GM12878 (cell line): ENCODE measurements around the gene TFAM. TPM values are rescaled to one million over a fixed set of nuclear protein-coding genes. Genes with fewer than 3 reads are reported as not detected.

Source experiments
- ATAC-seq: fragments of 200-7000 bp; cut with Tn5 transposase; 3 replicates; pipeline ENCODE4 v1.9.1; 2020; ENCODE audit warnings: mild to moderate bottlenecking, moderate library complexity
- BruUV-seq: library from RNA; stranded (reverse); fragments of 400-500 nt; replicated peaks from 2 replicates; lab custom pipeline; 2021; lab: Mats Ljungman, UMichigan
- CTCF ChIA-PET: fragments of 300-600 bp; sonication (Branson Sonifier 250); formaldehyde crosslinking; extraction: SDS; loops from one replicate; lab custom pipeline; 2021; ENCODE audit warnings: inconsistent platforms; lab: Yijun Ruan, JAX
- POLR2A ChIA-PET: fragments of 350-600 bp; formaldehyde crosslinking; extraction: SDS; loops from one replicate; lab custom pipeline; 2021; ENCODE audit warnings: inconsistent platforms; lab: Charles Lee
- RAD21 ChIA-PET: fragments of 300-600 bp; sonication (Branson Sonifier 250); formaldehyde crosslinking; loops from one replicate; lab custom pipeline; 2023; ENCODE audit warnings: antibody characterized with exemption; ENCODE audit not compliant: unreplicated experiment; lab: Charles Lee
- SMC1A ChIA-PET: fragments of 300-600 bp; sonication (Branson Sonifier 250); formaldehyde crosslinking; loops from one replicate; lab custom pipeline; 2023; ENCODE audit not compliant: unreplicated experiment, uncharacterized antibody; lab: Charles Lee
- DNase-seq: peaks from one replicate; pipeline ENCODE4 v3.0.0-alpha.2; 2011; ENCODE audit warnings: low read depth, low spot score
- FAIRE-seq: peaks from 3 replicates; lab custom pipeline; 2011; peaks lifted over from hg19 to GRCh38; lab: Jason Lieb, UNC
- H2AFZ ChIP-seq: 2 replicates; pipeline ENCODE4 v1.6.0; 2011; ENCODE audit warnings: low read depth, low read length, control low read depth; ENCODE audit not compliant: control insufficient read depth
- H3K27ac ChIP-seq: 2 replicates; pipeline ENCODE4 v1.5.1; 2011; ENCODE audit warnings: control low read depth; ENCODE audit not compliant: control insufficient read depth, insufficient read depth
- H3K27me3 ChIP-seq, 2 experiments: replicated peaks in 1 of 2; 2 replicates each; pipeline versions ENCODE4 v1.6.0 to v1.6.1; 2011; ENCODE audit warnings: low read length in 1 of 2; ENCODE audit not compliant: control insufficient read depth in 2 of 2, insufficient read depth in 2 of 2
- H3K36me3 ChIP-seq, 2 experiments: 2 replicates each; pipeline ENCODE4 v1.5.1; 2011; ENCODE audit warnings: low read length in 1 of 2; ENCODE audit not compliant: control insufficient read depth in 2 of 2, insufficient read depth in 2 of 2
- H3K4me1 ChIP-seq: 2 replicates; pipeline ENCODE4 v1.6.1; 2011; ENCODE audit warnings: mild to moderate bottlenecking, low read length, moderate library complexity, mixed read lengths; ENCODE audit not compliant: control insufficient read depth, insufficient read depth
- H3K4me2 ChIP-seq: 2 replicates; pipeline ENCODE4 v1.6.0; 2011; ENCODE audit warnings: control low read depth; ENCODE audit not compliant: control insufficient read depth, insufficient read depth
- H3K4me3 ChIP-seq: fragments of 200-600 bp; sonication (generic); 2 replicates; pipeline ENCODE4 v1.5.1; 2016
- H3K79me2 ChIP-seq: 2 replicates; pipeline ENCODE4 v1.6.0; 2011; ENCODE audit warnings: low read length; ENCODE audit not compliant: control insufficient read depth, insufficient read depth
- H3K9ac ChIP-seq: 2 replicates; pipeline ENCODE4 v1.8.0; 2011; ENCODE audit warnings: low read length, control low read depth, mixed read lengths; ENCODE audit not compliant: control insufficient read depth, insufficient read depth
- H3K9me3 ChIP-seq: replicated peaks from 3 replicates; pipeline ENCODE4 v1.5.1; 2011; ENCODE audit warnings: mild to moderate bottlenecking, low read length; ENCODE audit not compliant: control insufficient read depth, insufficient read depth
- H4K20me1 ChIP-seq: 2 replicates; pipeline ENCODE4 v1.6.0; 2011; ENCODE audit not compliant: control insufficient read depth, insufficient read depth
- BRCA1 ChIP-seq: IDR thresholded peaks from 2 replicates; pipeline ENCODE4 v1.6.1; 2011; ENCODE audit warnings: low read depth, low read length, improper control_type of control experiment
- MEF2B ChIP-seq: fragments of 450-650 bp; IDR thresholded peaks from 2 replicates; pipeline ENCODE4 v1.6.1; 2018; ENCODE audit warnings: mild to moderate bottlenecking, moderate library complexity; ENCODE audit not compliant: partially characterized antibody, poor library complexity, severe bottlenecking
- NFXL1 ChIP-seq: fragments of 450-650 bp; IDR thresholded peaks from 2 replicates; pipeline ENCODE4 v1.6.1; 2017; ENCODE audit warnings: antibody characterized with exemption, mild to moderate bottlenecking, borderline replicate concordance
- NR2F1 ChIP-seq: fragments of 450-650 bp; conservative IDR thresholded peaks from 2 replicates; pipeline ENCODE4 v1.6.1; 2017; ENCODE audit warnings: mild to moderate bottlenecking
- POU2F2 ChIP-seq: IDR thresholded peaks from 3 replicates; pipeline ENCODE4 v1.6.1; 2011; ENCODE audit warnings: low read depth, mild to moderate bottlenecking, low read length, borderline replicate concordance
- RUNX3 ChIP-seq: IDR thresholded peaks from 2 replicates; pipeline ENCODE4 v1.6.1; 2012; ENCODE audit warnings: low read length, inconsistent platforms
- SIX5 ChIP-seq: IDR thresholded peaks from 2 replicates; pipeline ENCODE4 v1.6.1; 2011; ENCODE audit warnings: mild to moderate bottlenecking, low read depth, low read length, moderate library complexity; ENCODE audit not compliant: severe bottlenecking
- SMARCA5 ChIP-seq: fragments of 450-650 bp; IDR thresholded peaks from 2 replicates; pipeline ENCODE4 v1.6.1; 2017; ENCODE audit warnings: mild to moderate bottlenecking
- SMC3 ChIP-seq: IDR thresholded peaks from 2 replicates; pipeline ENCODE4 v1.6.1; 2011; ENCODE audit warnings: low read length, improper control_type of control experiment, borderline replicate concordance
- TCF12 ChIP-seq: IDR thresholded peaks from 2 replicates; pipeline ENCODE4 v1.6.1; 2011; ENCODE audit warnings: low read depth, mild to moderate bottlenecking, low read length
- ZNF217 ChIP-seq: fragments of 450-650 bp; IDR thresholded peaks from 2 replicates; pipeline ENCODE4 v1.6.1; 2017; ENCODE audit warnings: antibody characterized with exemption, mild to moderate bottlenecking
- WGBS: methylation state at CpG from one replicate; pipeline ENCODE4 v1.1.6; 2016; ENCODE audit warnings: low lambda C conversion rate; ENCODE audit not compliant: insufficient replicate concordance, insufficient coverage; ENCODE audit errors: missing lambda C conversion rate; 5-methylcytosine and 5-hydroxymethylcytosine counted together
- in situ Hi-C: fragments of 300-500 bp; cut with MboI; formaldehyde crosslinking; loops from 9 replicates; pipeline ENCODE4 v1.14.3; 2018; ENCODE audit warnings: mixed read lengths
- intact Hi-C: fragments of 100-400 bp; cut with micrococcal nuclease; formaldehyde crosslinking; loops from one replicate; pipeline ENCODE4 v1.14.2; 2022; ENCODE audit not compliant: unreplicated experiment
- polyA plus RNA-seq, 11 experiments: library from polyadenylated mRNA; depleted of rRNA in 4 of 11; unstranded in 6 of 11; stranded (reverse) in 5 of 11; fragments of >200 nt; fragmentation: Nextera tagmentation in 4 of 11; fragmentation: Illumina TruSeq in 1 of 11; extraction: Ambion mirVana in 4 of 11; extraction: Trizol in 1 of 11; gene quantifications; 1 replicate in 1 of 11; 2 replicates in 10 of 11; pipeline versions ENCODE4 v1.2.1 to v1.2.3, GENCODE V29; 2011 to 2016; ENCODE audit warnings: inconsistent platforms in 2 of 11, missing spikeins in 2 of 11, low read depth in 1 of 11
- total RNA-seq, 4 experiments: library from RNA; depleted of rRNA in 3 of 4; stranded (reverse); fragments of >200 nt in 3 of 4; fragmentation: Illumina TruSeq in 1 of 4; extraction: Trizol in 1 of 4; gene quantifications; 2 replicates each; pipeline versions ENCODE4 v1.2.1 to v1.2.3, GENCODE V29; 2013 to 2021
- TF ChIP-seq, protein P1 (sequence below): fragments of 450-650 bp; IDR thresholded peaks from 2 replicates; pipeline ENCODE4 v1.6.1; 2017; ENCODE audit warnings: mild to moderate bottlenecking, moderate library complexity
- TF ChIP-seq, protein P2 (sequence below): fragments of 450-650 bp; IDR thresholded peaks from 2 replicates; pipeline ENCODE4 v1.6.1; 2017; ENCODE audit warnings: borderline replicate concordance
- TF ChIP-seq, protein P3 (sequence below): fragments of 450-650 bp; formaldehyde crosslinking; IDR thresholded peaks from 2 replicates; pipeline ENCODE4 v1.4.0; 2020; ENCODE audit warnings: mild to moderate bottlenecking, moderate library complexity

TFAM gene
- total and polyA plus RNA-seq, 10 of the 15 experiments (the other 5 are each of a cell fraction or from before 2014, with no cell fraction given): 44.9 to 135 (median 93.3) TPM

DNA sequence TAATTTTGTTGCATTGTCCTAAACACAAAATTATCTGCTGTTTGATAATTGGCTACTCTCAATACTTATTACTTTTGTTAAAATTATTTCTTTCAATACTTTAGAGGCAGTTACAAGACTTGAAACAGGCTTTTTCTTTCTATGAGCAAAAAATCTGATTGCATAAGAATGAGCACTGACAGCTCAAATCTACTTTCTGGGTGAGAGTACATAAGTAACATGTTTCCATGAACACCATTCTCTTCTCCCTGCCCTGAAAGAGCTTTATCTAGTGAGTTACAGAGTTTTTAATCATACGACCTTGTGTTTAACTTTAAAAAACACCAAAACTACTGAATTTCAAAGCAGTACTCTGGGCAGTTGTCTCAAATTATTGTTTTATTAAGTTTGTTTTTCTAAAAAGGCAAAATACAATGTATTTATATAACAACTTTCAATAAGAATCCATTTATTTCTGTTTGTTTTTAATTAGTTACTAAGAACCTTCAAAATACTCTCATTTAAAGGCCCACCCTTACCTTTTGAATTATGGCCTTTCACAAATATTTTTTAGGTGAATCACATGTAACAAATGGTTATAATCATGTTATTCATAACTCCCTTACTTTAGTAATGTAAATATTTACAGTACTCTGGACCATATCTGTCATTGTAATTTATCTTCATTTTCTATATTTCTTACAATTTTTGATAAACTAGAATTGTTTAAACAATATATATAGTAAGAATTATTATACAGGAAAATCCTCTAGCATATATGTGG is 23.0 kb upstream of the TFAM start (continued):
- no peak for TF ChIP-seq NFXL1
- no peak for TF ChIP-seq SMARCA5
- TF ChIP-seq, protein P1, sequence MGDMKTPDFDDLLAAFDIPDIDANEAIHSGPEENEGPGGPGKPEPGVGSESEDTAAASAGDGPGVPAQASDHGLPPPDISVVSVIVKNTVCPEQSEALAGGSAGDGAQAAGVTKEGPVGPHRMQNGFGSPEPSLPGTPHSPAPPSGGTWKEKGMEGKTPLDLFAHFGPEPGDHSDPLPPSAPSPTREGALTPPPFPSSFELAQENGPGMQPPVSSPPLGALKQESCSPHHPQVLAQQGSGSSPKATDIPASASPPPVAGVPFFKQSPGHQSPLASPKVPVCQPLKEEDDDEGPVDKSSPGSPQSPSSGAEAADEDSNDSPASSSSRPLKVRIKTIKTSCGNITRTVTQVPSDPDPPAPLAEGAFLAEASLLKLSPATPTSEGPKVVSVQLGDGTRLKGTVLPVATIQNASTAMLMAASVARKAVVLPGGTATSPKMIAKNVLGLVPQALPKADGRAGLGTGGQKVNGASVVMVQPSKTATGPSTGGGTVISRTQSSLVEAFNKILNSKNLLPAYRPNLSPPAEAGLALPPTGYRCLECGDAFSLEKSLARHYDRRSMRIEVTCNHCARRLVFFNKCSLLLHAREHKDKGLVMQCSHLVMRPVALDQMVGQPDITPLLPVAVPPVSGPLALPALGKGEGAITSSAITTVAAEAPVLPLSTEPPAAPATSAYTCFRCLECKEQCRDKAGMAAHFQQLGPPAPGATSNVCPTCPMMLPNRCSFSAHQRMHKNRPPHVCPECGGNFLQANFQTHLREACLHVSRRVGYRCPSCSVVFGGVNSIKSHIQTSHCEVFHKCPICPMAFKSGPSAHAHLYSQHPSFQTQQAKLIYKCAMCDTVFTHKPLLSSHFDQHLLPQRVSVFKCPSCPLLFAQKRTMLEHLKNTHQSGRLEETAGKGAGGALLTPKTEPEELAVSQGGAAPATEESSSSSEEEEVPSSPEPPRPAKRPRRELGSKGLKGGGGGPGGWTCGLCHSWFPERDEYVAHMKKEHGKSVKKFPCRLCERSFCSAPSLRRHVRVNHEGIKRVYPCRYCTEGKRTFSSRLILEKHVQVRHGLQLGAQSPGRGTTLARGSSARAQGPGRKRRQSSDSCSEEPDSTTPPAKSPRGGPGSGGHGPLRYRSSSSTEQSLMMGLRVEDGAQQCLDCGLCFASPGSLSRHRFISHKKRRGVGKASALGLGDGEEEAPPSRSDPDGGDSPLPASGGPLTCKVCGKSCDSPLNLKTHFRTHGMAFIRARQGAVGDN: no peak
- TF ChIP-seq TCF12: no peak
- no peak for TF ChIP-seq RUNX3
- TF ChIP-seq POU2F2: no peak

DNA sequence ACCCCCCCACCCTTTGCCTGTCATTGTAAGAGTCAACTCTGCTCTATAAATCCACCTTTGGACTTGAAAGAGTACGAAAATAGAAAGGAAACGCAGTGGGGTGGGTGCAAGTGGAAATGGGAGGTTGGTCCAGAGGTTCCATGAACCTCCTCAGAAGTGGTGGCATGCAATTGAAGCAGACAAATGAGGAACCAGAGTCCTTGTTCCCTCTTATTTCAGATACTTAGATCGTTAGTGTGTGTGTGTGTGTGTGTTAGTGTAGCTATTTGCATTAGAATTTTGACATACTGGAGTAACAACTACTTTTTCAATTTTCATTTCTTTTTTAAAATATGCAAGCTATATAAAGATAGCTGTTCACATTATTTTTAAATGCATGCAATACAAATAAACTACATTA is 18.1 kb upstream of the TFAM start:
- RAD21 ChIA-PET: interaction anchor here (1.2 kb wide), 1 partner anchor 43 kb away, joined by 3 read pairs; no protein-coding TSS in a partner anchor
- TF ChIP-seq SIX5 (no peak), NR2F1 (no peak), MEF2B (no peak), SMC3 (no peak), ZNF217 (no peak), BRCA1 (no peak)
- TF ChIP-seq, protein P2, sequence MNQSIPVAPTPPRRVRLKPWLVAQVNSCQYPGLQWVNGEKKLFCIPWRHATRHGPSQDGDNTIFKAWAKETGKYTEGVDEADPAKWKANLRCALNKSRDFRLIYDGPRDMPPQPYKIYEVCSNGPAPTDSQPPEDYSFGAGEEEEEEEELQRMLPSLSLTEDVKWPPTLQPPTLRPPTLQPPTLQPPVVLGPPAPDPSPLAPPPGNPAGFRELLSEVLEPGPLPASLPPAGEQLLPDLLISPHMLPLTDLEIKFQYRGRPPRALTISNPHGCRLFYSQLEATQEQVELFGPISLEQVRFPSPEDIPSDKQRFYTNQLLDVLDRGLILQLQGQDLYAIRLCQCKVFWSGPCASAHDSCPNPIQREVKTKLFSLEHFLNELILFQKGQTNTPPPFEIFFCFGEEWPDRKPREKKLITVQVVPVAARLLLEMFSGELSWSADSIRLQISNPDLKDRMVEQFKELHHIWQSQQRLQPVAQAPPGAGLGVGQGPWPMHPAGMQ: no peak
- TF ChIP-seq, protein P3, sequence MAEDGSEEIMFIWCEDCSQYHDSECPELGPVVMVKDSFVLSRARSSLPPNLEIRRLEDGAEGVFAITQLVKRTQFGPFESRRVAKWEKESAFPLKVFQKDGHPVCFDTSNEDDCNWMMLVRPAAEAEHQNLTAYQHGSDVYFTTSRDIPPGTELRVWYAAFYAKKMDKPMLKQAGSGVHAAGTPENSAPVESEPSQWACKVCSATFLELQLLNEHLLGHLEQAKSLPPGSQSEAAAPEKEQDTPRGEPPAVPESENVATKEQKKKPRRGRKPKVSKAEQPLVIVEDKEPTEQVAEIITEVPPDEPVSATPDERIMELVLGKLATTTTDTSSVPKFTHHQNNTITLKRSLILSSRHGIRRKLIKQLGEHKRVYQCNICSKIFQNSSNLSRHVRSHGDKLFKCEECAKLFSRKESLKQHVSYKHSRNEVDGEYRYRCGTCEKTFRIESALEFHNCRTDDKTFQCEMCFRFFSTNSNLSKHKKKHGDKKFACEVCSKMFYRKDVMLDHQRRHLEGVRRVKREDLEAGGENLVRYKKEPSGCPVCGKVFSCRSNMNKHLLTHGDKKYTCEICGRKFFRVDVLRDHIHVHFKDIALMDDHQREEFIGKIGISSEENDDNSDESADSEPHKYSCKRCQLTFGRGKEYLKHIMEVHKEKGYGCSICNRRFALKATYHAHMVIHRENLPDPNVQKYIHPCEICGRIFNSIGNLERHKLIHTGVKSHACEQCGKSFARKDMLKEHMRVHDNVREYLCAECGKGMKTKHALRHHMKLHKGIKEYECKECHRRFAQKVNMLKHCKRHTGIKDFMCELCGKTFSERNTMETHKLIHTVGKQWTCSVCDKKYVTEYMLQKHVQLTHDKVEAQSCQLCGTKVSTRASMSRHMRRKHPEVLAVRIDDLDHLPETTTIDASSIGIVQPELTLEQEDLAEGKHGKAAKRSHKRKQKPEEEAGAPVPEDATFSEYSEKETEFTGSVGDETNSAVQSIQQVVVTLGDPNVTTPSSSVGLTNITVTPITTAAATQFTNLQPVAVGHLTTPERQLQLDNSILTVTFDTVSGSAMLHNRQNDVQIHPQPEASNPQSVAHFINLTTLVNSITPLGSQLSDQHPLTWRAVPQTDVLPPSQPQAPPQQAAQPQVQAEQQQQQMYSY (CRISPR knock-in tag): no peak

More for the DNA sequence above, 18.1 kb upstream of the TFAM start:
- no TSS peak for BruUV-seq
- in situ Hi-C loops: no loop called here
- ChIA-PET SMC1A (interaction anchor here (0.7 to 1.4 kb wide), 3 partner anchors 30 to 76 kb away, joined by 3 to 4 read pairs (median 3); no protein-coding TSS in a partner anchor), POLR2A (interaction anchor here (0.6 kb wide), 1 partner anchor 1868 kb away, joined by 4 read pairs; no protein-coding TSS in a partner anchor), CTCF (interaction anchor here (1.0 to 1.5 kb wide), 4 partner anchors 11 to 77 kb away, joined by 3 to 4 read pairs (median 4); no protein-coding TSS in a partner anchor)
- DNase-seq (no peak), ATAC-seq (no peak), FAIRE-seq (no peak)
- intact Hi-C loops: no loop called here
- Histone ChIP-seq H4K20me1 (no peaks in the 10 kb centered on the region), H3K4me1 (no peaks in the 10 kb centered on the region), H3K4me3 (no peak overlapping the region), H3K27me3 (no peaks in the 10 kb centered on the region), H3K36me3 (peaks cover 0 to 4% of the 10 kb centered on the region in 2 experiments; a peak in 2 of 4 replicates), H3K4me2 (no peak overlapping the region), H3K9me3 (no peaks in the 10 kb centered on the region), H3K79me2 (no peaks in the 10 kb centered on the region), H3K27ac (no peak overlapping the region), H3K9ac (no peak overlapping the region), H2AFZ (no peak overlapping the region)
- WGBS: 57% methylated on average over 3 of the region's 3 CpGs
